GM18505 (cell line): ENCODE results near the gene LBHD1.
A peak's percentile ranks its signal among the peaks of the same experiment; 100 is the strongest.
"Not testable (repeated sequence)": the region's sequence is repeated elsewhere in the genome, so short reads cannot be mapped to it uniquely, and the experiment has no call there.

Experiments used
- ATAC-seq: cut with Tn5 transposase; IDR thresholded peaks from one replicate; pipeline ENCODE4 v1.9.1; 2021; ENCODE audit not compliant: unreplicated experiment
- POLR2A ChIP-seq: IDR thresholded peaks from 4 replicates; pipeline ENCODE4 v1.6.1; 2011; ENCODE audit warnings: borderline replicate concordance; ENCODE audit not compliant: insufficient read depth, insufficient read length; ENCODE audit errors: extremely low read depth

Gene LBHD1

DNA sequence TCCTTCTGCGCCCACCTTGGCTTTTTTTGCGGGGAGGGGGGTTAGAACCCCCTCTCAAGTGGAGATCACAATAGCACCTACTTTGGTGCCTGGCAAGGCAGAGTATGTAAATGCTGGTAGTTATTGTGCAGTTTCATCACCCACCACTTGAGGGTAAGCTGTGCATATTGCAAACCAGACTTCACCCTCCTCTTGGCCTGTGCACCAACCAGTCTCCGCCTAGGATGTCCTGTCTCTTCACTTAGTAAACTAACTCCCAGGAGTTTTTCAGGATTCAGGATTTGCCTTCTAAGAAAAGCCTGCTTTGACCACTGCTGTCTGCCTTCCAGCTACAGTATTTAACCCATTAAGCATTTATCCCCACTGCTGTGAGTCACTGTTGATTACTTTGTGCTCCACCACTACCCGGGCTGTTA lies 8.8 kb upstream of the LBHD1 start:
- ATAC-seq = peak; percentile 50
- no peak for TF ChIP-seq POLR2A

GRCh38 chr11:62678770-62679696 lies 7.0 kb upstream of the LBHD1 start, which contains the start of gene UBXN1:
UBXN1 (minus strand) TSS chr11:62679073; CDS start chr11:62678923, 150 bp downstream.
- ATAC-seq = peak; percentile 59
- peak; percentile 88 for TF ChIP-seq POLR2A

DNA sequence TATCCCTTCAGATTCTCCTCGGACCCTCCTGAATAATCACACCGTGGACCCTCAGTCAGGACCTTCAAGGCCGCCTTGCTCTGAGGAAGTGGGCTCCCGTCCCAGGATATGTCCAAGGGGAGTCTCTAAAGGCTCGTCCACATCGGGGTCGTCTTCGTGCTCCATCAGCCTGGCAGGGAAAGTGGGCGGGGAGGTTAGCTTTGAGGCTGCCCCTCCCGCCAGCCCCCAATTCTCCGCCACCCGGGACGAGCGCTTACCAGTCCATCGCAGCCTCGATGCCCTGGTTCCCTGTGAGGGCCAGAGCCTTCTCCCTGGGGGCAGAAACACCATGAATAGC lies 6.3 kb upstream of the LBHD1 start:
- no peak for ATAC-seq
- no peak for TF ChIP-seq POLR2A

- ATAC-seq = no peak
- no peak for TF ChIP-seq POLR2A
Observed at GRCh38 chr11:62677714-62678113, 5.6 kb upstream of the LBHD1 start.

DNA sequence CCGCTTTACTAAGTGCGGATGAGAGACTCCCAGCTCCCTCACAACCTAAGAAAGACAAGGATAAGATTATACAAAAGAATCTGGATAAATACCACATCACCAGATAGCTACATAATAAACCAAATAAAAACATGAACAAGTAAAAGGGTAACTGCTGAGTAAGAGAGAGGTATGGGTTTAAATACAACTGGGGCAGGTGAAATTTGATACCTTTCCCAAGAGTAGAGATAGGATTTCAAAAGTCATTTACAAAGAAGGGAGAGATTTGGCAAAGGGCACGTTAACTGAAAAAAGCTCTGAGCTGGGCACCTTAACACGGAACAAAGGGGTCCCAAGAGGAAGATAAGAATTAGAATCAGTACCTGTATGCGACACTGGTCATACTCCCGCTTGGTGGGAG lies 5.1 kb upstream of the LBHD1 start:
- no peak for ATAC-seq
- no peak for TF ChIP-seq POLR2A

GRCh38 chr11:62676698-62677097 lies 4.6 kb upstream of the LBHD1 start:
- ATAC-seq = no peak
- TF ChIP-seq POLR2A = peak; percentile 19

DNA sequence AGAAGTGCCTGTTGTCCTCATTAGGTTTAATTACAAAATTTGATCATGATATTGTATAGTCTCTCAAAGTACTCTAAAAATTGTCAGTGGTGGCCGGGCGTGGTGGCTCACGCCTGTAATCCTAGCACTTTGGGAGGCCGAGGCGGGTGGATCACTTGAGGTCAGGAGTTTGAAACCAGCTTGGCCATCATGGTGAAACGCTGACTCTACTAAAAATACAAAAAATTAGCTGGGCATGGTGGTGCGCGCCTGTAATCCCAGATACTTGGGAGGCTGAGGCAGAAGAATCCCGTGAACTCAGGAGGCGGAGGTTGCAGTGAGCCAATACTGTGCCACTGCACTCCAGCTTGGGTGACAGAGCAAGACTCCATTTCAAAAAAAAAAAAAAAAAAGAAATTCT lies 3.3 kb upstream of the LBHD1 start:
- not testable (repeated sequence) for ATAC-seq

GRCh38 chr11:62673196-62673525 lies 1.1 kb upstream of the LBHD1 start:
- no peak for TF ChIP-seq POLR2A
- ATAC-seq = no peak

GRCh38 chr11:62671236-62671607 lies 845 bp downstream of the LBHD1 start:
- TF ChIP-seq POLR2A = no peak
- ATAC-seq = peak; percentile 12

GRCh38 chr11:62669420-62670161 lies 2.5 kb downstream of the LBHD1 start:
- ATAC-seq = no peak
- no peak for TF ChIP-seq POLR2A

DNA sequence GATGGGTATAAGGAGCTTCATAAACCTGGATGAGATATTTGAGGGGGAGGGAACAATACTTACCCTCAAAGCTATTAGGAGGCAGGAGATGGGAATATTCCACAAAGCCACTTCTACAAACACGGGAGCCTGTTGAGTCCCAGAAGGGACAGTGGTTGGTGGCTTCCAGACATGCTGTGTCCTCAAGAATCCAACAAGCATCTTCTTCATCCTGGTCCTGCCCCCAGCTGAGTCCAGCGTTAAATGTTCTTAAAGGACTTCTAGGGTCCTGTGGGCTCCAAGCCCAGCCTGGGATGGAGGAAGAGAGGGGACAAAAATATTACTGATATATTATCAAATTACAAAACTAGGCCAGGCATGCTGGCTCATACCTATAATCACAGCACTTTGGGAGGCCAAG lies 4.6 kb downstream of the LBHD1 start:
- ATAC-seq = no peak
- no peak for TF ChIP-seq POLR2A

GRCh38 chr11:62666259-62666926 lies 5.7 kb downstream of the LBHD1 start:
- ATAC-seq = no peak

GRCh38 chr11:62665599-62666258 lies 6.3 kb downstream of the LBHD1 start:
- ATAC-seq = peak; percentile 9
- TF ChIP-seq POLR2A = no peak

More at GRCh38 chr11:62666259-62666926, 5.7 kb downstream of the LBHD1 start:
- peak; percentile 51 for TF ChIP-seq POLR2A
